Nucleus accumbens (tissue), 56 donors: ENCODE measurements around the gene JAK2.
"Not testable (repeated sequence)": the region's sequence is repeated elsewhere in the genome, so short reads cannot be mapped to it uniquely, and the experiment has no call there.

Source experiments
- DNase-seq, 56 donors: peaks; one replicate each; lab custom pipeline; 2025; lab: John Stamatoyannopoulos, UW

The JAK2 gene

GRCh38 chr9:4979239-4979638 is 5.8 kb upstream of the JAK2 start:
- no peak for DNase-seq

DNA sequence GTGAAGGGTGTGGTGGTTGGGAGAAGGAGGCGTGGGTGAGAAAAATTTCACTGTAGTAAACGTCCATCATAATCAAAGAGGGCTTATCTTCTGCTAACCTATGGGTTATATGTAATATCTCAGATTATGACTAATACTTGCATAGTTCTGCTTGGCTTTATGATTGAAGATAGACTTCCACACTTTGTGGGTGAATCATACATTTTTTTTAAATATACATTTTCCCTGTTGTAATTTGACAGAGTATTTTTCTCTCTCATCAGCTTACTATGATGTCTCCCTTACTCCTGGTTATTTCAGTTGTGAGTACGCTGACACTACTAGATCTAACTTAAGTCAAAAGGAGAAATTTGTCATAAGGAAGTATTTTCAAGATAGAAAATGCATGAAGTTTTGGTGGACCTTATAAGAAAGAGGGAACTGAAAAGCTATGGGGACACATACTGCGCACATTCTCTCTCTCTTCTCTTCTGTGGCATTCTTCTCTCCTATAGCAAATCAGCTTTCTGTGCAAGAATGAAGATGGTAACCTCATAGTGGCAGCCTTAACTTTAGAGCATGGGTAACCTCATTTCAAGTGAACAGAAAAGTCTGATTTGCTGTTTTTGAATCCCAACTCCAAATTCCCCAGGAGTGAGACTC is 4.9 kb upstream of the JAK2 start:
- DNase-seq: no peak

GRCh38 chr9:4982721-4983482 is 2.2 kb upstream of the JAK2 start:
- no peak for DNase-seq

- DNase-seq: no peak
Observed at GRCh38 chr9:4983601-4984165, 1.4 kb upstream of the JAK2 start.

DNA sequence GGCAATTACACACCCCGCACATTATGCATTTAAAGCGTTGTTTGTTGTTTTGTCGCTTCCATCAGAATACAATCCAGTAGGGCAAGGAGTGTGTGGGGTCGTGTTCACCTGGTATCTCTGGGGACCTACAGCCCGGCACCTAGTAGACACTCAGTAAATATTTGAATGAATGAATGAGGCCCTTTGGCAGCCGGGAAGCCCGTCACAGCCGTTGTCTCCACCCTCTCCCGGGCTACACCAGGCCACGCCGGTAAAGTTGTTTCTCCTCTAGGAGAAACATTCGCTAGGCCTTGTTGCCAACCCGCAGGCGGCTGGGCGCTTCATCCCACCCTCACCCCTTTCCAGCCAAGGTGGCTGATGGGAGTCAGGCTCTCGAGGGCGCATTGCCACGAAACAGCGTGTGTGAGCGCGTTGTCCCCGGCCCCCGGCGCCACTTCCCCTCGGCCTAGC is 876 bp upstream of the JAK2 start:
- DNase-seq: peak in 11 of 56 donors; percentile 28 to 82 (median 60)

- peak in 42 of 56 donors; percentile 1 to 64 (median 14) for DNase-seq
Observed at GRCh38 chr9:4985386-4986266, 554 bp downstream of the JAK2 start.

DNA sequence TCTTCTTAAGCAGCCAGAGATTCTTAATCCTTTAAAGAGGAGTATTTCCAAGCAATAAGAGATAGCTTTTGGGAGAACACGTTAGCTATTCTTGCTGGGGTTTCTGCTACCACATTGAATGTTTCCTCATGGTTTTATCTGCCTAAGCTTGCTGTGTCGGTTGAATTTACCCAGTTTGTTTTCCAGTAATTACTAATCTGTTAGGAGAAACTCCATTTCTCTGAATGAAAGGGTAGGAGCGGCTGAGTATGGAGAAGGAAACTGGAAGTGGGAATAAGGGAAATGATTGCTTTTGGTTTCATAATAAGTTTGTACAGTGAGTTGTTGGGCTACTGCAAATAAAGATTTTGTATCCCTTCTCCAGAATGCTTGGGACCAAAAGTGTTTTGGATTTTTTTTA is 1.2 kb downstream of the JAK2 start:
- DNase-seq: no peak

- DNase-seq: no peak
Observed at GRCh38 chr9:4986783-4987182, 1.7 kb downstream of the JAK2 start.

DNA sequence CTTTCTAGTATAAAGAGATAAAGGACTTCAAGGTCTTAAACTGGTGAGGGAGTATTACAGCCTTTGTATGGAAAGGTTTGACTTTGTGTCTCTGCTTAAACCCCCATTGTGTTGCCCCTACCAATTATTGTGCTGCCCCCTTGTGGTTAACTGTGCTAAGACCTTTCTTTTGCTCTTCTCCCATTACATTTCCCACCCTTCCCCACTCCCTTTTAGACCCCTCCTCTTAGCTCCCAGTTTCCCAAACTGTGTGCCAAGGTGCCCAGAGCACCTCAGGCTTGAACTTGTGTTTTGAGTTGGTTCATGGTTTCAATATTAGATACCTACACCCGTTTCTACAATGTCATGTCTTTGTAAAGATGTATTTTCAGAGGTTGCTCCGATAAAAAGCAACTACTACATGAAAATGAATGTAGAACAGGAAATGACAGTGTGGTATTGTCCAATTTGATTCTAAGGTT is 2.9 kb downstream of the JAK2 start:
- peak in 30 of 56 donors; percentile 1 to 51 (median 10) for DNase-seq

- no peak for DNase-seq
Observed at GRCh38 chr9:4992872-4993271, 7.8 kb downstream of the JAK2 start.

DNA sequence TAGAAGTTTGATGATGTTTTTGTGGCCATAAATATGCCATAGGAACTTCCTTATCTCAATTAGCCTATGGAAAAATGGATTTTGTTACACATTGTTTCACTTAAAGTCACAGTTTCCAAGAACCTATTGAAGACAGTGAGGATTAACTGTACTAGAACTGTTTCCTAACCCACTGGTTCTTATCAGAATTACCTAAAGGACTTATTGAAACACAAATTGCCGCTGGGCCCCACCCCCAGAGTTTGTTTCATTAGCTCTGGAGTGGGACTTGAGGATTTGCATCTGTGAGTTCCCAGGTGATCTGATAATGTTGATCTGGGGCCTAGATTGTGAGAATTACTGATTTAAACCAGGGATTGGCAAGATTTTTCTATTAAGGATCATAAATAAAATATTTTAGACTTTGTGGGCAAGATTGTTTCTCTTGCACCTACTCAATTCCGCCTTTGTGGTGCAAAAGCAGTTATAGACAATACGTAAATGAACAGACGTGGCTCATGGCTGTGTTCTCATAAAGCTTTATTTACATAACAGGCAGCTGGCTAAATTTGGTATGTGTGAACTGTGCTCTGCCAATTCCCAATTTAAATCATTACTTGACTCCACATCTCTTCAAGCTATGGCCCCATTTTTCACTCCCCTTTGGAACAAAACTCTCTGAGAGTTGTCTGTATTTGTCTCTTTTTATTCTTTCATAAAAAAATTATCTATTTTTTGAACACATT is 9.3 kb downstream of the JAK2 start:
- DNase-seq: no peak

DNA sequence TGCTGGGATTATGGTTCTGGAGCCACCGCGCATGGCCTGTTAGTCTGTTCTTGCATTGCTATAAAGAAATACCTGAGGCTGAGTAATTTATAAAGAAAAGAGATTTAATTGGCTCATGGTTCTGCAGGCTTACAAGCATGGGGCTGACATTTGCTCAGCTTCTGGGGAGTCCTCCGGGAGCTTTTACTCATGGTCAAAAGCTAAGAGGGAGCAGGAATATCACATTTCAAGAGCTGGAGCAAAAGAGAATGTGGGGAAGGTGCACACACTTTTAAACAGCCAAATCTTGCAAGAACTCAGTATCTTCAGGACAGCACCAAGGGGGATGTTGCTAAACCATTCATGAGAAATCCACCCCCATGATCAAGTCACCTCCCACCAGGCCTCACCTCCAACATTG is 12.1 kb downstream of the JAK2 start:
- no peak for DNase-seq

DNA sequence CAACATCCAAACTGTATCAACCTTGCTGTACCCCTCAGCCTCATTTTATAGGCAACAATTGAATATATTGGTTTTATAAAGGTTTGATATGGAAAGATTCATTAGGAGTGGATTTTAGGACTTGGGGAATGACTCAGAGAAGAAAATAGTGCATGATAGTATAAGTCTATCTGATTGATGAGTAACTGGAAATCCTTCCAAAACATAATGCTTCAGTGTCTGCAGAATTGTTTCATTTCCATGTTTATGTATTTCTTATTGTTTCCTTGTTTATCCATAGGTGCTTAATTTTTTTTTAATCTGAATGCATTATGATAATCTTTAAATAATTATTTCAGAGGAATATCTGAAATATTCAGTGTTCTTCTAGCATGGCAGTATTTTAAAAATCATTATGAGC is 12.6 kb downstream of the JAK2 start:
- no peak for DNase-seq

DNA sequence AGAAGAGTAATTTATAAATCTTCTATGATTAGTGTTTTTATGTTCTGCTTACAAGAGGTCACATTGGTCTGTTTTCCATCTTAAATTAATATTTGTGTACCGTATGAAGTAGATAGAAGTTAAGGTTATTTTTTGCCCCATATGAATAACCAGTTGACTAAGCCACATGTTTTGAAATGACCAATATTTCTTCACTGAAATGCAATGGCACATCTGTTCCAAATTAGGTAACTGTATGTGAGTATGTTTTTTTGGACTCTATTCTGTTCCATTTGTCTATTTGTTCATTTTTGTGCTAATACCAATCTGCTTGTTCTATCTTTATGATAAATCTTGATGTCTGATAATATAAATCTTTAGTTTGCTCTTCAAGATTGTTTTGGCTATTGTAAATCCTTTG is 17.7 kb downstream of the JAK2 start:
- DNase-seq: no peak

DNA sequence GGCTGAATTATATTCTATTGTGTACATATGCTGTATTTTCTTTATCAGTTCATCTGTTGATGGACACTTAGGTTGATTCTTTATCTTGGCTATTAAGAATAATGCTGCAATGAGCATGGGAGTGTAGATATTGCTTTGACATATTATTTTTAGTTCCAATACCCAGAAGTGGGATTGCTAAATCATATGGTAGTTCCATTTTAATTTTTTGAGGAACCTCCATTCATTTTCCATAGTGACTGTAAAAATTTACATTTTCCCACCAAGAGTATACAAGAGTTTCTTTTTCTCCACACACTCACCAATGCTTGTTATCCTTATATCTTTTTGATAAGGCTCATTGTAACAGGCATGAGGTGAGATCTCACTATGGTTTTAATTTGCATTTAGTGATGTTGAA is 19.4 kb downstream of the JAK2 start:
- no peak for DNase-seq

GRCh38 chr9:5008202-5008601 is 23.1 kb downstream of the JAK2 start:
- DNase-seq: no peak

- no peak for DNase-seq
Observed at GRCh38 chr9:5013374-5013773, 28.3 kb downstream of the JAK2 start.

GRCh38 chr9:5015934-5016333 is 30.9 kb downstream of the JAK2 start:
- no peak for DNase-seq

DNA sequence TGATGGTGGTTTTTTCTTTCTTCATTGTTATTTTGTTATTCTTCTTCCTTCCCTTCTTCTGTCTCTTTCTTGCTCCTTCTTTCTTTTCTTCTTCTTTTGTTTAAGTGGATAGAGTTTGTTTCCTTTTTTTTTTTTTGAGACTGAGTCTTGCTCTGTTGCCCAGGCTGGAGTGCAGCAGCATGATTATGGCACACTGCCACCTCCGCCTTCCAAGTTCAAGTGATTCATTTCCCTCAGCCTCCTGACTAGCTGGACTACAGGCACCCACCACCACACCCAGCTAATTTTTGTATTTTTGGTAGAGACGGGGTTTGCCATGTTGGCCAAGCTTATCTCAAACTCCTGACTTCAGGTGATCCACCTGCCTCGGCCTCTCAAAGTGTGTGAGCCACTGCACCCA is 40.3 kb downstream of the JAK2 start:
- no peak for DNase-seq

GRCh38 chr9:5031941-5032340 is 46.9 kb downstream of the JAK2 start:
- DNase-seq: not testable (repeated sequence)
